Activated CD4-positive, alpha-beta T cell treated with anti-CD3 and anti-CD28 coated beads, Interleukin-2, amount 50 U/mL, for 16 hours (primary cell): ENCODE measurements around the gene EIF2B5.
"Not testable (repeated sequence)": the region's sequence is repeated elsewhere in the genome, so short reads cannot be mapped to it uniquely, and the experiment has no call there.

ENCODE experiments used
- DNase-seq: peaks from one replicate; pipeline ENCODE4 v3.0.0-alpha.2; 2020

The EIF2B5 gene

GRCh38 chr3:184148076-184148475 is 12.9 kb downstream of the EIF2B5 start:
- DNase-seq = no peak

DNA sequence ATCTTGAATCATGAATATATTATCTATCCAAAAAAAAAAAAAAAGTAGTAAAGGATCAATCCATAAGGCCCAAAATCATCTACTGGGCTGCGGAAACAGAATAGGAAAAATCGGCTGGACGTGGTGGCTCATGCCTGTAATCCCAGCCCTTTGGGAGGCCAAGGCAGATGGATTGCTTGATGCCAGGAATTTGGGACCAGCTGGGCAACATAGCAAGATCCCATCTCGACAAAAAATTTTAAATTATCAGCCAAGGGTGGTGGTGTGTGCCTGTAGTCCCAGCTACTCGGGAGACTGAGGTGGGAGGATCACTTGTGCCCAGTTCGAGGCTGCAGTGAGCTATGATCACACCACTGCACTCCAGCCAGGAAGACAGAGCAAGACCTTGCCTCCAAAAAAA is 14.0 kb downstream of the EIF2B5 start:
- DNase-seq = no peak

GRCh38 chr3:184149770-184150169 is 14.6 kb downstream of the EIF2B5 start:
- not testable (repeated sequence) for DNase-seq

DNA sequence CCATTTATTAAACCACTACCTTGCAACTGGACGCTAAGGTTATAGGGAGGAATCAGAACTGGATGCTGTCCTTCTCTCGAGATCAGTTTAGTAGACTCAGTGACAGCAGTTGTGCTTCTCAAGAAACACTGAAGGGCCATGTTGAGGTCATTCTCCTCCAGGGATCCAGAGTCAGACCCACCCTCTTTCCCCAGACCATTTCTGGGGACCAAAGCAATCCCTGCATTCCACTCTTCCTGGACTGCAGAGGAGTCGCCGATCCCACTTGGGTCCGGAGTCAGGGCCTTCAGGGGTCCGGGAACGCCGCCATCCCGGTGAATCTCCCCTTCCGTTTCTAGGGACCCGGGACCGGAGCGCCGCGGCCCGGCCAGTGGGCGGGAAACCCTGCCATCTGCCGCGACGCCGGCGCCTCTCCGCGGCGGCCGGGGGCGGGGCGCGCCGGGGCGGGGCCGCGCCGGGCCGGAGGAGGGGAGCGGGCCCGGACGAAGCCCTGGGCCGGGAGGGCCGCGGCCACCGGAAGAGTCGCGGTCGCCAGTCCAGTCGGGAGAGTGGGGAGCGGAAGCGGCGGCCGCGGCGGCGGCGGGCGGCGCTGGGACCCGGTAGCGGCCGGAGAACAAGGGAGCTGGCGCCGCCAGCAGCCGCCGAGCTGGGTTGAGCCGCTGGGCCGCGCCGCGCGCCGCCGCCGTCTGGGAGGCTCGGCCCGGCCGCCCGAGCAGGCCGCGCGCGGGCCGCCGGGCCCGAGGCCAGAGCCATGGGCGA is 19.9 kb downstream of the EIF2B5 start, which contains the start of gene DVL3:
DVL3 (plus strand) TSS at position 493 of the 759 bp plus-strand sequence; CDS start at position 752, 259 bp downstream.
- DNase-seq = peak; percentile 42

DNA sequence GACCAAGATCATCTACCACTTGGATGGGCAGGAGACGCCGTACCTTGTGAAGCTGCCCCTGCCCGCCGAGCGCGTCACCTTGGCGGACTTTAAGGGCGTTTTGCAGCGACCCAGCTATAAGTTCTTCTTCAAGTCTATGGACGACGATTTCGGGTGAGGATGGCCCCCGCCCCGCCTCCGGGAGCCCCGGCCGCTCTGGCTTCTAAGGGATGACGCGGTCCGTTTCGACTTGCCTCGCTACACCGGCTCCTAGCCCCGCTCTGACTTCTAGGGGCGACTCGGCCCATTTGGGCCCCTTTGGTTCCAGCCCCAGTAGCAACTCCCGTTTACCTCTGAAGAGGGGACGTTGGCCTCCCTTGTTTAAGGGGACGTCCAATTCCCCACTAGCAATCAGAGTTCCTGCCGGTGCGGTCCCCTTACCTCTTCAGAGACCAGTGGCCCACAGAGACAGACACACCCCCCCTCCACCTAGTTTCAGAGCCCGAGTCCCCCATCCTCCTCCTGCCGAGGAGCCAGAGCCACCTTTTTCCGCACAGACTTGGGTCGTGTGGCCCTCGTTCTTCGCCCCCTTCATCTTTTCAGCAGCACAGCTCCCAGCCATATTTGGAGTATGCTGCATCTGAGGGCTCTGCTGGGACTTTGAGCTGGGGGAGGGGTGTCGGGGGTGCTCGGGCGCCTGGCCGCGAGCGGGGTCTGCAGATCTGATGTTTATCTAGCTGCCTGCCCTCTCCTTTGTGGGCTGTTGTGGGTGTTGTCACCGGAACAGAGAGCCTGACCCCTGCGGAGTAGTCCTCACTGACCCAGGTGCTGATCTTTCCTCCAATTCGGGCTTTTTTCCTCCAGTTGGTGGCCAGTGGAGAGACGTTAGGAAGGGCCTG is 20.7 kb downstream of the EIF2B5 start:
- peak; percentile 41 for DNase-seq

- no peak for DNase-seq
Measured at GRCh38 chr3:184156522-184156955, 21.4 kb downstream of the EIF2B5 start.

GRCh38 chr3:184157206-184157605 is 22.0 kb downstream of the EIF2B5 start:
- DNase-seq = no peak

DNA sequence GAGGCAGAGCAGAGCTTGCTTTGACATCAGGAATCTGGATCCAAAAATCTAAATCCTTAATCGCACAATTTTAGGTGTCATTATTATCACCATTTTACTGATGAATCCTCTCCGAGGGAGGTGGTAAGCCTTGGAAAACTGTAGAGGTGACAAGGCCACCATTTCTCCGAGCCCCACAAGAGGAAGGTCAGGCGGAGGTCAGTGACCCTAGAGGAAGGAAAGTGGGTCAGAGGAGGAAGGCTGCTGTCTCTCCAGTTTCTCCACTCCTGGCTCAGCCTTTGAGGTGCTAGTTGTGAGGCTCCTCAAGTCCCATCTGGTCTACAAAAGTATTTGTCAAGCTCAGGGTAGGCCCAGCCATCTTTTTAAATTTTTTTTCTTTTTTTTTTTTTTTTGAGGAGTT is 23.2 kb downstream of the EIF2B5 start:
- DNase-seq = no peak

- peak; percentile 21 for DNase-seq
Measured at GRCh38 chr3:184160456-184160855, 25.3 kb downstream of the EIF2B5 start.

DNA sequence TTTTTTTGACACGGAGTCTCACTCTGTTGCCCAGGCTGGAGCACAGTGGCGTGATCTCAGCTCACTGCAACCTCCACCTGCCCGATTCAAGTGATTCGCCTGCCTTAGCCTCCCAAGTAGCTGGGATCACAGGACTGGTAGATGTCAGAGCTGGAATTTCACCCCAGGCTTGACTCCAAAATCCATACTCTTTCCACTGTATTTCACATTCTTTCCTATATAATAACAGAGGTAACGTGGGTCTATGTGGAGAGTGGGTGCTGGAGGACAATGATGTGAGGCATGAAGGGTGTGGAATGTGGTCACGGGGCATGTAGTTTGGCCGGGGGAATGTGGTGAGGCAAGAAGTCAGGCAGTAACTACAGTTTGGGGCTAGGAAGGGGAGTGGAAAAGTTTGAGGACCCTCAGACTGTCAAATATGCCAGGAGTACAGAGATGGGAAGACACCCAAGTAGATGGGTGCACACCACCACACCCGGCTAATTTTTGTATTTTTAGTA is 27.5 kb downstream of the EIF2B5 start:
- not testable (repeated sequence) for DNase-seq

DNA sequence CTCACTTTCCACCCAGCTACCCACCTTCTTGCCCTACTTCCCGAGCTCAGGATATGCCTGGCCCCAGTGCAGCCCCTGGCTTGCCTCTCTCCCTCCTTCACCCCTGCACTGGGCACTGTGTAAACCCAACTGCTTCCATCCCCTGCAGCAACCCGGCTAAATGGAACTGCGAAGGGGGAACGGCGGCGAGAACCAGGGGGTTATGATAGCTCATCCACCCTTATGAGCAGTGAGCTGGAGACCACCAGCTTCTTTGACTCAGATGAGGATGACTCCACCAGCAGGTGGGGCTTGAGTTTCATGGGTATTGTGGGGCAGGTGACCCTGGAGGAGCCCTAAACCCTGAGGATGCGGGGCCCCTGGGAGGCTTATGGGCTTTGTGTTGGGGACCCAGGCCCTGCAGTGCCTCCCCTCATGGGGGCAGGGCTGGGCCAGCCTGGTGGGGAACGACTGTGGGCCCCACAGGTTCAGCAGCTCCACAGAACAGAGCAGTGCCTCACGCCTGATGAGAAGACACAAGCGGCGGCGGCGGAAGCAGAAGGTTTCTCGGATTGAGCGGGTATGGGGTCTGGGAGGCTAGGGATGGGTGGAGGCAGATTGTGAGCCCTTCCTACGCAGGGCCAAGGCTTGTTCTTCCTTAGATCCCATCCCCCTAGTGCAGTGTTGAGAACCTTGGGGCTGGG is 29.6 kb downstream of the EIF2B5 start:
- DNase-seq = no peak

GRCh38 chr3:184165543-184165942 is 30.4 kb downstream of the EIF2B5 start:
- no peak for DNase-seq

GRCh38 chr3:184166671-184167070 is 31.5 kb downstream of the EIF2B5 start:
- no peak for DNase-seq

- DNase-seq = no peak
Measured at GRCh38 chr3:184167786-184168185, 32.6 kb downstream of the EIF2B5 start.

DNA sequence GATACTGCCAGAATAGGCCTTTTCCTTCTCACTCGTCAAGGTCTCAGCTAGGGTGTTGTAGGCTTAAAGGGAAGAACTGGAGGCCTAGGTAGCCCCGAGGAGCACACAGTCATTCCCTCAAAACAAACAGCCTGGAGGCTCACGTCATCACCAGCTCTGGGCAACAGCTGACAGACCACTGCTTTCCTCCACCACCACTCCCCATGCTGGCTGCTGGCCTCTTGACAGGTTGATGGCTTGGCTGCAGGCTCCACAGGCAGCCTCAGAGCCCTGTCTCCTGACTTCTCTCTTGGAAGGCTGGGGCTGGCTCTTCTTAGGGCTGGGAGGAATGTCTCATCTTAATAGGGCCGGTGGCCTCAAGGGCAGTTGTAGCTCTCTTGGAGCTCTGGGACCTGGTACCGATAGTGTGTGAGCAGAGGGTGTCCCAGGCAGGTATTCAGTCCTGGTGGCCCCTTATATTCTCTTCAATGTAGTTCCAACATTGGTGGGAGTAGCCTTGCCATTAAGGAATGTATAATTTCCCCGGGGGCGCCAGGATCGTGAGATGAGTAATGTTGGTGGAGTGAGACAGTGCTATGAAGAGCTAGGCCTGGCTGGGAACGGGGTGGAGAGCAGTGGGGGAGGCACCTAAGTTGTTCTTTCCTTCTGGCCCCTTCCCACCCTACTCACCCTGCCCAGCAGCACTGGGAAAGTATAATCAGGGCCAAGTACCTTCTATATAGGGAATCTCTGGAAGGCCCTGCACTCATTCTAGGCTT is 33.4 kb downstream of the EIF2B5 start:
- DNase-seq = no peak

DNA sequence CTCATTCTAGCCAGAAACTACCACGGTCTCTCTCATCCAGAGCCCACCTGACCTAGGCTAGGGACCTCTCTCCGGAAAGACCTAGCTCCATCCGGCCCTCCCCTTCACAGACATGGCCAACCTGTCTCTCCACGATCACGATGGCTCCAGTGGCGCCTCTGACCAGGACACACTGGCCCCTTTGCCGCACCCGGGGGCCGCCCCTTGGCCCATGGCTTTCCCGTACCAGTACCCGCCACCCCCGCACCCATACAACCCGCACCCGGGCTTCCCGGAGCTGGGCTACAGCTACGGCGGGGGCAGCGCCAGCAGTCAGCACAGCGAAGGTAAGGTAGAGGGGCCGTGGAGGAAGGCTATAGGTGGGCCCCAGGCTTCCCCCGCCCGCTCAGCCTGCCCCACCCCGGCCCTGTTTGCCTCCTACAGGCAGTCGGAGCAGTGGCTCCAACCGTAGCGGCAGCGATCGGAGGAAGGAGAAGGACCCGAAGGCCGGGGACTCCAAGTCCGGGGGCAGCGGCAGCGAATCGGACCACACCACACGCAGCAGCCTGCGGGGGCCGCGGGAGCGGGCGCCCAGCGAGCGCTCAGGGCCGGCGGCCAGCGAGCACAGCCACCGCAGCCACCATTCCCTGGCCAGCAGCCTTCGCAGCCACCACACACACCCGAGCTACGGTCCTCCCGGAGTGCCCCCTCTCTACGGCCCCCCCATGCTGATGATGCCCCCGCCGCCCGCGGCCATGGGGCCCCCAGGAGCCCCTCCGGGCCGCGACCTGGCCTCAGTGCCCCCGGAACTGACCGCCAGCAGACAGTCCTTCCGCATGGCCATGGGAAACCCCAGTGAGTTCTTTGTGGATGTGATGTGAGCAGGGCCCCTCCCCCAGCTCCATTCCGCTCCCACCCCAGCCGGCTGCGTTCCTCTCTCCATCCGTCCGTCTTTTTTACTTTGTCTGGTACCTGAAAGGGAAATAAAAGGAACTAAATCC is 35.0 kb downstream of the EIF2B5 start:
- DNase-seq = no peak

DNA sequence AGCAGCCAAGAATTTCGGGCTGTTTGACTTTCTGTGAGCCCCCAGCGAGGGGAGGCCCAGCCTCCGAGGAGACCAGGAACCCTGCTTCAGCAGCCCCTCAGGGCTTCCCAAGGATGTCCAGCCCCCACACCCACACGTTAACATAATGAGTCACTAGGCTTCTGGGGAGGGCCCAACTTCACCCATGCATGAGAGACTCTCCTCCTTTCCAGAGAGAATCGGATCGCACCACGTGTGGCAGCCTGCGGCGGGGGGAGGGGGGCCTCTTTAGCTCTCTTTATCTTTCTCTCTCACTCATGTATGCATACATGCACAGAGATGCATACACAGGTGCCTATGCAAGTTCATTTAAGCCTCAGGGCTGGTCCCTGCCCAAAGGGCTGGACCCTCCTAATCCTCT is 36.4 kb downstream of the EIF2B5 start:
- no peak for DNase-seq

DNA sequence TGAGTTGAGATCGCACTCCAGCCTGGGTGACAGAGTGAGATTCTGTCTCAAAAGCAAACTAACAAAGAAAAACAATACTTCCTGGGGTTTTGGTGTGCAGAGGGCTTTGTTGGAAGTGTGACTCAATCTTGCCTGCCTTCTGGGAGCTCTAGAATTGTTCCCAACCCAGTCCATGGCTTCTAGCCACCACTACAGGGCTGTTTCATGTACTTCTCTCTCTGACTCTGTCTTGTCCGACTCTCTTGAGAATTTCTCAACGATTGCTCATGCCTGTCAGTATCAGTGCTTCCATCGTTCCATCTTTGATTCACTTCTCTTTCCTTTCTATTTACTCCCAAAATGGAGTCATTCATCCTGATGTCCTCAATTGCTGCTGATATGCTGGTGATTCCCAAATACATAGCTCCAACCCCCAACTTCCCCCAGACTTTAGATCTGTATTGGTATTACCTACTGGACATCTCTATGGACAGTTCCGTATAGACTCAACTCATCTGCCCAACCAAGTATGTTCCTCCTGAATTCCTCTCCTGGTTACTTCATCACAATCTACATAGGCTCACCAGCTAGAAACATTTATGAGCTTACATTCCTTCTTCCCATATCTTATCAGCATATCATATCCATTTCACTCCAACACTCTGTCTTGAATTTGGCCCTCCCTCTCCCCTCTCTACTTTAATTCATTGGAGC is 37.7 kb downstream of the EIF2B5 start:
- no peak for DNase-seq

DNA sequence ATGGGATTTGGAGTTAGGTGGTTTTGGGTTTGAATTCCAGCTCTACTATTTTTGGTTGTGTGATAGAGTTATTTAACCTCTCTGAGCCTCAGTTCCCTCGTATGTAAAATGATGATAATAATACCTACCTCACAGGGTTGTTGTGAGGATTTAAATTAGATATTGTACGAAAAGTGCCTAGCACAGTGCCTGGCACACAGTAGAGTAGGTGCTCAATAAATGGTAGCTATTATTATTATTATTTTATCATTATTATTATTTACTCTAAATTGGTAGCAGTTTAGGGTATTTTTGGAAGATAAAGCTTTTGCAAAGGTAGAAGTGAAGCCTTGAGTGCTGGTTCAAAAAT is 38.2 kb downstream of the EIF2B5 start:
- no peak for DNase-seq

DNA sequence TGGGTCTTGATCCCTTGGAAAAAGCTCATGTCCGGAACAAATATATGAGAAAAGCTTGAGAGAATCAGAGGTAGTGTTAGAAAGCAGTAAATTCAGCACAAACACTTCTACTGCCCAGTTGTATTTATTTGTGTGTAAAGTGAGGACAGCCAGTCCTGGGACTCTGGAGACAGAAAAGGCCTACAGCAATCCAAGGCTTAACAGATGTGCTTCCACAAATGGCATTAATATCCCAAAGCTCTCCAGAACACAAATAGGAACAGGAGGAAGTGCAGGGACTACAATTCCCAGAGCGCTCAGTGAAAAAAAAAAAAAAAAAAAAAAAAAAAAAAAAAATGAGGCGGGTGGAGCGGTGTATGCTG is 39.1 kb downstream of the EIF2B5 start:
- no peak for DNase-seq
